Loucy (cell line): ENCODE measurements around the gene CMC4.

Source experiments
- H2AFZ ChIP-seq: fragments of 200-600 bp; sonication (generic); 2 replicates; pipeline ENCODE4 v1.6.0; 2016; ENCODE audit warnings: antibody characterized with exemption, mild to moderate bottlenecking, low read length, moderate library complexity
- H3F3A ChIP-seq: fragments of 200-600 bp; 2 replicates; pipeline ENCODE4 v1.6.0; 2016; ENCODE audit warnings: antibody characterized with exemption, low read depth, mild to moderate bottlenecking
- H3K27me3 ChIP-seq: fragments of 200-600 bp; sonication (generic); 2 replicates; pipeline ENCODE4 v1.6.1; 2014; ENCODE audit warnings: low read length, mild to moderate bottlenecking; ENCODE audit not compliant: insufficient read depth, poor library complexity, severe bottlenecking
- H3K36me3 ChIP-seq: fragments of 200-600 bp; sonication (generic); 2 replicates; pipeline ENCODE4 v1.6.1; 2016; ENCODE audit warnings: low read length; ENCODE audit not compliant: insufficient read depth
- H3K4me1 ChIP-seq: fragments of 200-600 bp; sonication (generic); 2 replicates; pipeline ENCODE4 v1.5.1; 2014; ENCODE audit warnings: low read length, mild to moderate bottlenecking; ENCODE audit not compliant: insufficient read depth, poor library complexity, severe bottlenecking
- H3K4me2 ChIP-seq: fragments of 200-600 bp; sonication (generic); 2 replicates; pipeline ENCODE4 v1.6.0; 2014; ENCODE audit warnings: antibody characterized with exemption, low read length, low read depth, mild to moderate bottlenecking; ENCODE audit not compliant: poor library complexity, severe bottlenecking
- H3K4me3 ChIP-seq: fragments of 200-600 bp; sonication (generic); 2 replicates; pipeline ENCODE4 v1.5.1; 2014; ENCODE audit warnings: low read length, mild to moderate bottlenecking, mixed read lengths; ENCODE audit not compliant: poor library complexity, severe bottlenecking
- H3K79me2 ChIP-seq: fragments of 200-600 bp; sonication (generic); 2 replicates; pipeline ENCODE4 v1.6.1; 2014; ENCODE audit warnings: low read length; ENCODE audit not compliant: insufficient read depth
- H3K9ac ChIP-seq: fragments of 200-600 bp; sonication (generic); 2 replicates; pipeline ENCODE4 v1.6.0; 2014; ENCODE audit warnings: mild to moderate bottlenecking, low read depth, low read length, moderate library complexity; ENCODE audit not compliant: poor library complexity, severe bottlenecking
- H3K9me2 ChIP-seq: fragments of 200-600 bp; sonication (generic); replicated peaks from 2 replicates; pipeline ENCODE4 v1.6.1; 2016; ENCODE audit warnings: low read depth, low read length, mixed read lengths
- H3K9me3 ChIP-seq: fragments of 200-600 bp; sonication (generic); 2 replicates; pipeline ENCODE4 v1.6.1; 2014; ENCODE audit warnings: mild to moderate bottlenecking, antibody characterized with exemption, low read length, low read depth; ENCODE audit not compliant: insufficient read depth
- H4K20me1 ChIP-seq: fragments of 200-600 bp; sonication (generic); 2 replicates; pipeline ENCODE4 v1.6.0; 2014; ENCODE audit warnings: antibody characterized with exemption, low read length, mild to moderate bottlenecking; ENCODE audit not compliant: insufficient read depth, poor library complexity, severe bottlenecking
- CTCF ChIP-seq: fragments of 200-600 bp; sonication (generic); conservative IDR thresholded peaks from 2 replicates; pipeline ENCODE4 v1.5.1; 2014; ENCODE audit warnings: mild to moderate bottlenecking, antibody characterized with exemption, low read length
- EZH2phosphoT487 ChIP-seq: fragments of 200-600 bp; IDR thresholded peaks from 2 replicates; pipeline ENCODE4 v1.6.1; 2018; ENCODE audit warnings: antibody characterized with exemption, mild to moderate bottlenecking, moderate library complexity, borderline replicate concordance

Gene CMC4

GRCh38 chrX:155052738-155053498, 18.0 kb downstream of the CMC4 start:
- H3K27me3 ChIP-seq: no peaks in the 10 kb centered on the region
- no peaks in the 10 kb centered on the region for H3K79me2 ChIP-seq
- H3K4me1 ChIP-seq: peaks cover 18% of the 10 kb centered on the region
- no peak for TF ChIP-seq EZH2phosphoT487
- no peak for TF ChIP-seq CTCF
- no peaks in the 10 kb centered on the region for H3K9me3 ChIP-seq
- H2AFZ ChIP-seq: no peak overlapping the region
- no peak overlapping the region for H3K4me3 ChIP-seq
- H3K9ac ChIP-seq: no peak overlapping the region
- no peaks in the 10 kb centered on the region for H3K9me2 ChIP-seq
- no peaks in the 10 kb centered on the region for H4K20me1 ChIP-seq
- no peaks in the 10 kb centered on the region for H3F3A ChIP-seq
- no peak overlapping the region for H3K4me2 ChIP-seq
- peaks cover 16% of the 10 kb centered on the region; the same call in 1 of the 2 replicates for H3K36me3 ChIP-seq

GRCh38 chrX:155048977-155049619, 21.8 kb downstream of the CMC4 start:
- peak; percentile 70 for TF ChIP-seq CTCF
- no peak for TF ChIP-seq EZH2phosphoT487
- Histone ChIP-seq H2AFZ (no peak overlapping the region), H4K20me1 (no peaks in the 10 kb centered on the region), H3K4me2 (no peak overlapping the region), H3F3A (no peaks in the 10 kb centered on the region), H3K9me2 (no peaks in the 10 kb centered on the region), H3K36me3 (peaks cover 27% of the 10 kb centered on the region; the same call in 1 of the 2 replicates), H3K9ac (no peak overlapping the region), H3K79me2 (0 out of 2 replicates have a peak, but pooled peaks cover 6% of the 10 kb centered on the region), H3K27me3 (no peaks in the 10 kb centered on the region), H3K9me3 (no peaks in the 10 kb centered on the region), H3K4me1 (peaks cover 10% of the 10 kb centered on the region), H3K4me3 (no peak overlapping the region)

- H3K4me1 ChIP-seq: peaks cover 10% of the 10 kb centered on the region
- no peak overlapping the region for H2AFZ ChIP-seq
- TF ChIP-seq CTCF (no peak), EZH2phosphoT487 (no peak)
- H3K36me3 ChIP-seq: peaks cover 19% of the 10 kb centered on the region; the same call in 1 of the 2 replicates
- H3K9me2 ChIP-seq: no peaks in the 10 kb centered on the region
- H3K9ac ChIP-seq: no peak overlapping the region
- H3K4me2 ChIP-seq: no peak overlapping the region
- no peaks in the 10 kb centered on the region for H3K9me3 ChIP-seq
- H3F3A ChIP-seq: no peaks in the 10 kb centered on the region
- no peaks in the 10 kb centered on the region for H3K27me3 ChIP-seq
- no peaks in the 10 kb centered on the region for H4K20me1 ChIP-seq
- H3K79me2 ChIP-seq: peaks cover 13% of the 10 kb centered on the region; the same call in 1 of the 2 replicates
- no peak overlapping the region for H3K4me3 ChIP-seq
These were observed 24.0 kb downstream of the CMC4 start for GRCh38 chrX:155046811-155047528.
